WTC11 (cell line): ENCODE results near the gene IL24.

Experiments used
- CREB1 ChIP-seq: sonication (generic); formaldehyde crosslinking; IDR thresholded peaks from 2 replicates; pipeline ENCODE4 v1.8.0; 2023; ENCODE audit warnings: mild to moderate bottlenecking, missing genetic modification reagents
- CTCF ChIP-seq: fragments of 200-600 bp; IDR thresholded peaks from 2 replicates; pipeline ENCODE4 v1.8.0; 2022; ENCODE audit warnings: antibody characterized with exemption
- ESRRA ChIP-seq: sonication (generic); formaldehyde crosslinking; IDR thresholded peaks from 2 replicates; pipeline ENCODE4 v1.8.1; 2022; ENCODE audit warnings: mild to moderate bottlenecking, missing genetic modification reagents, borderline replicate concordance
- ZNF317 ChIP-seq: sonication (generic); formaldehyde crosslinking; IDR thresholded peaks from 2 replicates; pipeline ENCODE4 v1.8.1; 2023; ENCODE audit warnings: low read depth, mild to moderate bottlenecking, moderate library complexity, missing genetic modification reagents, borderline replicate concordance

GRCh38 chr1:206893380-206893779 lies 3.9 kb upstream of the IL24 start:
- TF ChIP-seq CTCF (no peak), CREB1 (CRISPR knock-in tag) (no peak), ESRRA (CRISPR knock-in tag) (no peak), ZNF317 (CRISPR knock-in tag) (no peak)
